Testis (tissue), 3 donors: ENCODE results near the gene TRIM28. TPM values are rescaled to one million over a fixed set of nuclear protein-coding genes. Genes with fewer than 3 reads are reported as not detected.
"Not testable (repeated sequence)": the region's sequence is repeated elsewhere in the genome, so short reads cannot be mapped to it uniquely, and the experiment has no call there.

Source experiments
- DNase-seq: peaks from one replicate; pipeline ENCODE4 v3.0.0-alpha.2; 2019
- H3K27ac ChIP-seq, 2 donors: fragments of 200-600 bp; sonication (generic); one replicate each; pipeline ENCODE4 v1.5.1; 2019
- H3K27me3 ChIP-seq: fragments of 200-600 bp; sonication (generic); one replicate; pipeline ENCODE4 v1.5.1; 2019
- H3K36me3 ChIP-seq: fragments of 200-600 bp; sonication (generic); one replicate; pipeline ENCODE4 v1.5.1; 2017; ENCODE audit warnings: low read depth; ENCODE audit errors: missing control alignments
- H3K4me1 ChIP-seq: fragments of 200-600 bp; sonication (generic); one replicate; pipeline ENCODE4 v1.5.1; 2019
- H3K4me3 ChIP-seq, 2 donors: fragments of 200-600 bp; sonication (generic); one replicate each; pipeline ENCODE4 v1.5.1; 2017 to 2019
- H3K9me3 ChIP-seq: fragments of 200-600 bp; sonication (generic); one replicate; pipeline ENCODE4 v1.5.1; 2017
- POLR2A ChIP-seq: fragments of 450-650 bp; IDR thresholded peaks from one replicate; pipeline ENCODE4 v1.6.1; 2017; ENCODE audit warnings: antibody characterized with exemption, mild to moderate bottlenecking, moderate library complexity
- WGBS, 2 donors: methylation state at CpG; one replicate each; pipeline ENCODE4 v1.1.5; 2018; 5-methylcytosine and 5-hydroxymethylcytosine counted together
- intact Hi-C: fragments of 100-400 bp; cut with DNase I; formaldehyde crosslinking; loops from one replicate; pipeline ENCODE4 v1.15.1; 2023; ENCODE audit warnings: low total_unique reads
- polyA plus RNA-seq: library from polyadenylated mRNA; stranded (reverse); fragments of 350-450 nt; fragmentation: Illumina TruSeq; extraction: RNeasy Lipid Tissue Mini Kit (QIAGEN cat#74804); gene quantifications from one replicate; pipeline ENCODE4 v1.2.3, GENCODE V29; 2014; ENCODE audit warnings: low read depth, low replicate concordance; ENCODE audit not compliant: insufficient read depth
- total RNA-seq, 2 donors: library from RNA; depleted of rRNA; stranded (reverse); fragments of >200 nt; gene quantifications; one replicate each; pipeline ENCODE4 v1.2.3, GENCODE V29; 2016
- TF ChIP-seq, protein P1 (sequence below), 3 experiments: fragments of 450-650 bp in 2 of 3; fragments of 200-600 bp in 1 of 3; sonication (generic) in 1 of 3; IDR thresholded peaks; one replicate each; pipeline ENCODE4 v1.5.1; 2016 to 2019; ENCODE audit warnings: antibody characterized with exemption in 3 of 3, mild to moderate bottlenecking in 2 of 3, moderate library complexity in 1 of 3

Gene TRIM28
- total and polyA plus RNA-seq, 3 donors from 2014 or later = 415 to 694 (median 521) TPM

DNA sequence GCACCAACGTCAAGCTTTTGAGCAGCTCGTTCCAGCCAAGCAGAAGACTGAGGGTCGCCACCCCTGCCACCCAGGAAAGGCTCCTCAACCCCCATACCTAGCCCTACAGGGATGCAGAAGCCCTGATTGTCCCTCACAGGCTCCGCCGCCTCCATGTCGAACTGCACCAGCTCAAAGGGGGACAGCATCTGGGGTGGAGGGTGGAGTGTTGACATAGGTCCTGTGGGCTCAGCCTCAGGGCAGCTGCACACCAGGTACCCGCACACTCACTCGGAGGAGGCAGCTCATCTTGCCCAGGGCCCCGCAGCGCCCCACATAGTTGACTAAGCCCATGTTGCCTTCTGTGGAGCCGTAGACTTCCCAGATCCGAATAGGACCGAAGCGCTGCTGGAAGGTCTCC is 43.6 kb upstream of the TRIM28 start:
- 81 to 92% methylated on average over 3 to 14 of the region's 14 CpGs for WGBS, 2 donors
- Histone ChIP-seq H3K4me3 (no peak overlapping the region), H3K36me3 (no peaks in the 10 kb centered on the region), H3K27me3 (no peaks in the 10 kb centered on the region), H3K9me3 (no peaks in the 10 kb centered on the region), H3K4me1 (peaks cover 16% of the 10 kb centered on the region), H3K27ac (no peak overlapping the region)
- DNase-seq = no peak
- intact Hi-C loops = no loop called here
- TF ChIP-seq, protein P1, sequence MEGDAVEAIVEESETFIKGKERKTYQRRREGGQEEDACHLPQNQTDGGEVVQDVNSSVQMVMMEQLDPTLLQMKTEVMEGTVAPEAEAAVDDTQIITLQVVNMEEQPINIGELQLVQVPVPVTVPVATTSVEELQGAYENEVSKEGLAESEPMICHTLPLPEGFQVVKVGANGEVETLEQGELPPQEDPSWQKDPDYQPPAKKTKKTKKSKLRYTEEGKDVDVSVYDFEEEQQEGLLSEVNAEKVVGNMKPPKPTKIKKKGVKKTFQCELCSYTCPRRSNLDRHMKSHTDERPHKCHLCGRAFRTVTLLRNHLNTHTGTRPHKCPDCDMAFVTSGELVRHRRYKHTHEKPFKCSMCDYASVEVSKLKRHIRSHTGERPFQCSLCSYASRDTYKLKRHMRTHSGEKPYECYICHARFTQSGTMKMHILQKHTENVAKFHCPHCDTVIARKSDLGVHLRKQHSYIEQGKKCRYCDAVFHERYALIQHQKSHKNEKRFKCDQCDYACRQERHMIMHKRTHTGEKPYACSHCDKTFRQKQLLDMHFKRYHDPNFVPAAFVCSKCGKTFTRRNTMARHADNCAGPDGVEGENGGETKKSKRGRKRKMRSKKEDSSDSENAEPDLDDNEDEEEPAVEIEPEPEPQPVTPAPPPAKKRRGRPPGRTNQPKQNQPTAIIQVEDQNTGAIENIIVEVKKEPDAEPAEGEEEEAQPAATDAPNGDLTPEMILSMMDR (IDR thresholded peaks at IDR 0.05) = no peak
- no peak for TF ChIP-seq POLR2A

DNA sequence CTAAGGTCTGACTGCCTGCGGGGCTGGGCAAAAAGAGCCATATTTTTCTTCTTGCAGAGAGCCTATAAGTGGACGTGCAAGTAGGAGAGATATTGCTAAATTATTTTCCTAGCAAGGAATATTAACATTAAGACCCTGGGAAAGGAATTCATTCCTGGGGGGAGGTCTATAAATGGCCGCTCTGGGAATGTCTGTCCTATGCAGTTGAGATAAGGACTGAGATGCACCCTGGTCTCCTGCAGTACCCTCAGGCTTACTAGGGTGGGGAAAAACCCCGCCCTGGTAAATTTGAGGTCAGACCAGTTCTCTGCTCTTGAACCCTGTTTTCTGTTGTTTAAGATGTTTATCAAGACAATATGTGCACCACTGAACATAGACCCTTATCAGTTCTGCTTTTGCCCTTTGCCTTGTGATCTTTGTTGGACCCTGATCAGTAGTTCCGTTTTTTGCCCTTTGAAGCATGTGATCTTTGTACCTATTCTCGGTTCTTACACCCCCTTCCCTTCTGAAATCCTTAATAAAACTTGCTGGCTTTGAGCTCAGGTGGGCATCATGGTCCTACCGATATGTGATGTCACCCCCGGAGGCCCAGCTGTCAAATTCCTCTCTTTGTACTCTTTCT is 36.2 kb upstream of the TRIM28 start:
- intact Hi-C loops, H3K9me3 ChIP-seq: not testable (repeated sequence)
- 80 to 89% methylated on average over 7 to 8 of the region's 8 CpGs for WGBS, 2 donors

DNA sequence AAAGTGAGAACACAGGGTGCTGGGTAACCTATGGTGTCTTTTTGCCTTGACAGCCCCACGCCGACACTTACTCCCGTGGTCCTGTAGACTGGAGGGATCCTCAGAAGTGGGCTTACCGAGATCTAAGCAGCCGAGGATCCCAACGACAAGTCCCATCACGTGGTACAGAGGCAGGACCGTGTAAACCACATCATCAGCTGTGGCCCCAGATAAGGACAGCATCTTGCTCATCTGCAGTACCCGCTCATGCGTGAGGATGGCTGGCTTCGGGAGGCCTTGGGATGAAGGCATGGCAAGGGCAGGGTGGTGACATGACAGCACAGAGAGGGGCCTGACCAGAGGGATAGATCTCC is 34.2 kb upstream of the TRIM28 start:
- intact Hi-C loops = no loop called here
- no peak overlapping the region for H3K27ac ChIP-seq
- no peak overlapping the region for H3K4me3 ChIP-seq
- DNase-seq = no peak
- no peaks in the 10 kb centered on the region for H3K36me3 ChIP-seq
- TF ChIP-seq, protein P1 (IDR thresholded peaks at IDR 0.05) = no peak
- no peak for TF ChIP-seq POLR2A
- 87 to 90% methylated on average over 10 to 11 of the region's 11 CpGs for WGBS, 2 donors
- no peaks in the 10 kb centered on the region for H3K9me3 ChIP-seq
- H3K27me3 ChIP-seq = no peaks in the 10 kb centered on the region
- H3K4me1 ChIP-seq = peaks cover 5% of the 10 kb centered on the region

More for the DNA sequence above, 36.2 kb upstream of the TRIM28 start:
- H3K36me3 ChIP-seq, H3K4me1 ChIP-seq, H3K27ac ChIP-seq, H3K4me3 ChIP-seq, H3K27me3 ChIP-seq, DNase-seq: not testable (repeated sequence)

DNA sequence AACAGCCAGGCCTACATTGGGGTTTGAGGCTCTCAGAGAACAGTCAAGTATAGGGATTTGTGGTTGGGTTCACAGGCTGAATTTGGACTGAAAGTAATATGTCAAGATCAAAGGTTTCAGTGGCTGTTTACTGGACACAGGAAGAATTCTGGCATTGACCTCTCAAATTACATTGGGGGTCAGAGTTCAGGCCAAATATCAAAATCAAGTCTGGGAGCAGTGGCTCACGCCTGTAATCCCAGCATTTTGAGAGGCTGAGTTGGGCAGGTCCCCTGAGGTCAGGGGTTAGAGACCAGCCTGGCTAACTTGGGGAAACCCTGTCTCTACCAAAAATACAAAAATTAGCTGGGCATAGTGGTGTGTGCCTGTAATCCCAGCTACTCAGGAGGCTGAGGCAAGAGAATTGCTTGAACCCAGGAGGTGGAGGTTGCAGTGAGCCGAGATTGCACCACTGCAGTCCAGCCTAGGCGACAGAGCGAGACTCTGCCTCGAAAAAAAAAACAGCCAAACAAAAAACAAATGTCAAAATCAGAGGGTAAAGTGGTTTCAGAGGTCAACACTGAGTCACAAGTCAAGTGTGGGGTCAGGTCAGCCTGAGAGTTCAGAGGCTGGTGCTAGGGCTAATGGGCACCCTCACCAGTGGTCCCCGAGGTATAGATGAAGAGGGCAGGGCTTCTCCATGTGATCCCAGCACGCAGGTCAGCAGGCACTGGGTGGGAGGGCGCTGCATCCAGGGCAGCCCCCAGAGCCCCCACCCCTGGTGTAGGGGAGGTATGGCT is 33.6 kb upstream of the TRIM28 start:
- TF ChIP-seq, protein P1 (IDR thresholded peaks at IDR 0.05) = no peak
- no peak for TF ChIP-seq POLR2A
- Histone ChIP-seq H3K27me3 (no peaks in the 10 kb centered on the region), H3K27ac (no peak overlapping the region), H3K36me3 (no peaks in the 10 kb centered on the region), H3K9me3 (no peaks in the 10 kb centered on the region), H3K4me1 (peaks cover 5% of the 10 kb centered on the region), H3K4me3 (no peak overlapping the region)
- WGBS, 2 donors = 84 to 90% methylated on average over 7 to 8 of the region's 8 CpGs
- intact Hi-C loops = no loop called here
- no peak for DNase-seq

DNA sequence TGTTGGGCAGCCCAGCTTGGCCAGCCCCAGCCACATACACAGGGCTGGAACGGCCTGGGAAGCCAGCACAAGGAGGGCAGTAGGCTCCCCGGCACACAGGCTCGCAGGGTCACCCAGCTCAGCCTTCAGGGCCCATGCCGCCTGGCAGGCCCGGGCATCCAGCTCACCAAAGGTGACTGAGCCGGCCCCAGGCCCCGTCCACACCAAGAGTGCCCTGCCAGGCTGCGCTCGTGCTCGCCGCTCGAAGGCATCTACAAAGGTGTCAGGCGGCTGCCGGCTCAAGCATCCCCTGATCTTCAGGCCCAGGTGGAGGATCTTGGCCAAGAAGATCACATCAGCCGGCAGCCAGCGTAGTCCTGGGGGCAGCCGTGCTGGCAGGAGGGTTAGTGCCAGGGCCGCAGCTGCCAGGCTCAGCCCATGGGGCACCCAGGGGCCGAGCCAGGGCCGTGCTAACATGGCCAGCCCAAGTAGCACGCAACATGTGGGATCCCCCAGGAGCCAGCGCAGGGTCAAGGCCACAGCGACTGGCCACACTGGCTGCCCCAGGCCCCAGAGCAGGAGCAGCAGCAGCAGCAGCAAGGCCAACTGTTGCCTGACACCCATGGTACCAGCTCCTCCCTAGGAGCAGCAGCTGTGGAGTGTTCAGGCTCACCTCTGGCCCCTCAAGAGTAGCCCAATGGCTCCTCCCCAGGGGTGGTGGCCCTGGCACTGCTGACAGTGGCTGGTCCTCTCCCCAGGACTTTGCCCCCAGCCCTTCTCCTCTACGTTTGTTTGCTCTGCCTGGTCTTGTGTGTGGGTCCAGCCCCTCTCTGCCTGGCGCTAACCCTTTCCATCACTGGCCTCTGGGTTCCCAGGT is 32.3 kb upstream of the TRIM28 start, which contains the start of gene SLC27A5:
SLC27A5 (minus strand) TSS at position 640 of the 856 bp plus-strand sequence; CDS start at position 603, 37 bp downstream.
- DNase-seq = no peak
- WGBS, 2 donors = 76 to 80% methylated on average over 3 to 25 of the region's 25 CpGs
- Histone ChIP-seq H3K36me3 (no peaks in the 10 kb centered on the region), H3K4me3 (no peak within 1 kb of the TSS), H3K9me3 (no peaks in the 10 kb centered on the region), H3K27ac (no peak within 1 kb of the TSS), H3K27me3 (no peaks in the 10 kb centered on the region), H3K4me1 (peaks cover 5% of the 10 kb centered on the region)
- intact Hi-C loops = no loop called here
- TF ChIP-seq, protein P1 (IDR thresholded peaks at IDR 0.05) = no peak
- TF ChIP-seq POLR2A = no peak
